Stimulated activated CD8-positive, alpha-beta memory T cell treated with anti-CD3 and anti-CD28 coated beads, Interleukin-2, amount 100 ng/mL, for 48 hours (primary cell): Measurements from ENCODE around the gene HES5.

ENCODE experiments used
- DNase-seq, 2 donors: peaks; one replicate each; pipeline ENCODE4 v3.0.0-alpha.2; 2020; ENCODE audit warnings: low read depth in 2 of 2

The HES5 gene

DNA sequence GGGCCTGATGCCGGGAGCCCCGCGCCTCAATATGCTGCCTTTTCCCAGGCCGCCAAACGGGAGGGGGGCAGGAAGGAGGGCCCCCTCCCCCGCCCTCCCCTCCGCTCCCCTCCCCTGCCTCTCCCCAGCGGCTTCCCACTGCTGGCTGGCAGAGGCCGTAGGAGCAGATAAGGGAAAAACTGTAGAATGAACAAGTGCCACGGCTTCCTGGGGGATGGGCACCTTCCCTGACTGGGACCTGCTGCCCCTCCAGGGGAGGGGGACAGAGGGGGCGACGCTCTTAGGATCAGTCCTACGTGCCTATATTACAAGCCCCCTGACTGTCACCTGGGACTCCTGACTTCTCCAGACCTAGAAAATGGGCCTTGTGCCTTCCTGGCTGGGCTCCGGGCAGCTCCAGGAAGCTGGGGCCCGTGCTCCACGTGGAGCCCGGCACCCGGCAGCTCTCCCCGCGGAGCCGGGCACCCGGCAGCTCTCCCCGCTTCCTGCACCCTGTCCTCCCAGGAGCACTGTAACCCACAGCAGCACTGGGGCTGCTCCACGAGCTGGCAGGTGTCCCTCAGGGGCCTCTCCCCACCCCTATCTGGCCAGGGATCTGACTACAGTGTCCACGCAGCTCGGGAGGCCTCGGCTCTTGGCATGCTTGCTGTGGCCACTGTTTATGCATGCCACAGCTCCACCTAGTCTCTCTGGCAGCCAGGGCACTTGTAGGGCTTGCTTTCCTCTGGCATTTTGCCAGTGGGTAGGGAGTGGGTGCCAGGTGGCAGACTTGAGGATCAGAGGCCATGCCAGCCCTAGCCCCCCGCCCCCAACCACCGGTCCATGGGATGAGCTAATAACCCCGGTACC, 674 bp upstream of the HES5 start:
- DNase-seq = no peak

DNA sequence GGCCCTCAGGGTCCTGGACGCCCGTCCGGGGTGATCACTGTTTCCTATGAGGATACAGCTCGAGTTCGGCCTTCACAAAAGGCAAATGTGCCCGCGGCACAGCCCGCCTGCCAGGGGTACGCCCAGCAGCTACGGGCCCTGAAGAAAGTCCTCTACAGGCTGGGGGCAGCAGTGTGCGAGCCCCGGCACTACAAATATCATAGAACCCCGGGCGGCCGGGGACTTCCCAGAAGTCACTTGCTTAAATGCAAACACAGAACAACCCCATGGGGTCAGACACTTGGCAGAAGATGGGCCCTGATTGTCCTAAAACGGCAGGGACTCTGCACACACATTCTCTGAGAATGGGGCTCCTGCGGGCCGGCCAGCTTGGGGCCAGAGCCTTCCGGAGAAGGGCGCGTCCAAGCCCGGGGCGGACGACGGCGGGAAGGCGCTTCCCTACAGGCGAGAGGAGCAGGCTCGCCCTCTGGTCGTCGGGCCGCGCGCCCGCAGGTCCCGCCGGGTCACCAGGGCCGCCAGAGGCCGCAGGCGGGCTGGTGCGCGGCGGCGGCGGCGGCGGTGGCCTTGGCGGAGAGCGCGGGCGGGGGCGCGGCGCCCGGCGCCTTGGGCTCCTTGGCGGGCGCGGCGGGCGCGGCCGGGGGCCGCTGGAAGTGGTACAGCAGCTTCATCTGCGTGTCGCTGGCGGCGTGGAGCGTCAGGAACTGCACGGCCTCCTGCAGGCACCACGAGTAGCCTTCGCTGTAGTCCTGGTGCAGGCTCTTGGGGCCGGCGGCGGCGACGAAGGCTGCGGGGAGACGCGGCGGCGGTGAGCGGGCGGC, 888 bp downstream of the HES5 start:
- no peak for DNase-seq

- DNase-seq = no peak
Observed at GRCh38 chr1:2528611-2528965, 1.5 kb downstream of the HES5 start.

DNA sequence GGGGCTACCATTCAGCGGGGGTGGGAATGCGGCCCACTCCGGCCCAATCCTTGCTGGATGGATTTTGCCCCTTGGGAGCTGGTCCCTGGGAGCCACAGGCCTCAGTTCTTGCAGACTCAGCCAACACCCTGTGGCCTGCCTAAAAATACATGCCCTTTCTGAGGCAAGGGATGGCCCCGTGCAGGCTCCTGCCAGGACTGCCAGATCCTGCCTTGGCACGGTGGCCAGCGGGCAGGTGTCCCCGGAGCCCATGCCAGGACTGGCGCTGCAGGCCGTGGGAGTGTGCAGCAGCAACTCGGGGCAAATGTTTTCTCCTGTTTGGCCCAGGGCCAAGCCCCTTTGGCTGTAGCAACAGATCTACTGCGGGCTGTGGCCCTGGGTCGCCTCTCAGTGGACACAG, 2.0 kb downstream of the HES5 start:
- no peak for DNase-seq

GRCh38 chr1:2527556-2527860, 2.6 kb downstream of the HES5 start:
- no peak for DNase-seq

- DNase-seq = peak in 1 of 2 donors; percentile 61
Observed at GRCh38 chr1:2526824-2527555, 3.1 kb downstream of the HES5 start.

DNA sequence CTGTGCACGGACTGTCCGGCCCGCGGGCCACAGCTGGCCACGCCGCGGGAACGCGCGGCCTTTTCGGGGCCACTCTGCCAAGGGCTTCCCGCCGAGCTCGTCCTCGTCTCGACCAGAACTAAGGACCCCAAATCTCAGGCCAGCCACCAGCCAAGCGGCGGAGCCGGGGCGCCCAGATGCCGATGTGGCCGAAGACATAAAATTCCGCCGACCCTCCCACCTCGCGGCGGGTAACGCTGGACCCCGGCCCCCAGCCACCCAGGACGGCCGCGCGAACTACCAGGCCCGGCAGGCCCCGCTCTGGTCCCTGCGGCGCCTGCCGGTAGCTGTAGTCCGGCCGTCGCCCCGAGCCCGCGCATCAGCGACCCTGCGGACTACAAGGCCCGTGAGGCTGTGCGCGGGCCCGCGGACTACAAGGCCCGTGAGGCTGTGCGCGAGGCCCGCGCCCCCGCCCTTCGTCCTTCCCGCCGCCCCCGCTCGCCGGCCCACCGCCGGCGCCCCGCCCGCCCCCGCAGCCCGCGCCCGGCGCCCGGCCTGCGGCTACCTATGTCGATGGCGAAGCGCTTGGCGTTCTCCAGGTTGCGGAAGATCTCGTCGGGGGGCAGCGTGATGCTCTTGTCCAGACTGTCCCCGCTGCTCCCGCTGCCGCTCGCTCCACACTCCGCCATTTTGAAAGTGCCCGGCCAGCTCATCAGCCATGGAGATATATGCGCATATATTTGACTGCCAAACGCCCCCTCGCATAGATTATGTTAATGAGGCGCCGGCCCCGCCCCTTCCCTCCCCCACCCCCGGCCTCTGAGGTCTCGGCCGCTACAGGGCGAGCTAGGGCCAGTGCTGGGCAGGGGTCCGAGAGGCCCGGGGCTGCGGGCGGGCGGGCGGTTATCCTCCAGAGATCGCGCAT, 3.9 kb downstream of the HES5 start, which contains the start of gene PANK4:
Gene PANK4 (minus strand): TSS at position 677 of the 904 bp plus-strand sequence. CDS start 9 bp downstream, at position 668.
- DNase-seq = peak; percentile 79 to 91

DNA sequence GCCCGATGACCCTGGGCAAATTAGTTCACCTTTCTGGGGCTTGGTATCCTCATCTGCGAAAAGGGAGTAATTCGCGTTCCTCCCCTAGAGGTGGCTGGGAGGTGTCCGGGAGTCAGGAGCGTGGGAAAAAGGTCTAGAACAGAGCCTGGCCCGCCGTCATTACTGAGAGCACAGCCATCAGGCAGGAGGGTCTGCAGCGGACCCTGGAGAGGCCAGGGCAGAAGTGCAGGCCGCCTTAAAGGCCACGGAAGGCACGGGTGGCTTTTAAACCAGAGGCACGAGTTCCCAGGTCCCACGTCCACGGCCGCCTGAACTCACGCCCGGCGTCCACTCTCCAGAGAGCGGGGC, 4.5 kb downstream of the HES5 start:
- DNase-seq = no peak

- DNase-seq = peak in 1 of 2 donors; percentile 35
Observed at GRCh38 chr1:2523891-2524609, 6.0 kb downstream of the HES5 start.

DNA sequence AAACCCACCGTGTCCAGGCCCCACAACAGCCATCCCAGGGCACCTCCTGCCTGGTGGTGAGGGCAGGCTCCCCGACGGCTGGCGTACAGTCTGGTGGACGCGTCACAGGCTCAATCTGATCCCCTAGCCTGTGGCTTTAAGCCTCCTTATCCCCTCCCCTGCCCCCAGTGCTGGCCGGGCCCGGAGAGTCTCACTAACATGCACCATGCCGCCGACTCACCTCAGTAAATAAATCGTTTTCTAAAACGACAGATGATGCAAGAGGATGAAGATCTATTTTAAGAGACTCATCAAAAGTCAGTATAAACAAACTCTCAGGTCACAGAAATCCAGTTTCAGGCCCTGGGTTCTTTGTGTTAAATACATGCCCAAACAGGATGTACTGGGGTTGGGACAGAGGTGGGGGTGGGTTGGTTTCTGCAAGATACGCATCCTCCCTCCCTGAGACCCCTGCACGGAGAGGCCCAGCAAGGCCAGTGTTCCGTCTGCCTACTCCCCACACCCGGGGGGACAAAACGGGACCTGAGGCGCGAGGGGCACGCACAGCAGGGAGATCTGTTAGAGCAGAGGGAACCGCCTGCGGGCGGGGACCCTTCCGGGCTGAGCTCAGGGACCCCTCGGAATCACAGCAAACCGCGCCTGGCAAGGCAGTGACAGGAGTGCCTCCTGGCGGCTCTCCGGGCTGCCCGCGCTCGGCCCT, 6.7 kb downstream of the HES5 start:
- DNase-seq = peak in 1 of 2 donors; percentile 29

DNA sequence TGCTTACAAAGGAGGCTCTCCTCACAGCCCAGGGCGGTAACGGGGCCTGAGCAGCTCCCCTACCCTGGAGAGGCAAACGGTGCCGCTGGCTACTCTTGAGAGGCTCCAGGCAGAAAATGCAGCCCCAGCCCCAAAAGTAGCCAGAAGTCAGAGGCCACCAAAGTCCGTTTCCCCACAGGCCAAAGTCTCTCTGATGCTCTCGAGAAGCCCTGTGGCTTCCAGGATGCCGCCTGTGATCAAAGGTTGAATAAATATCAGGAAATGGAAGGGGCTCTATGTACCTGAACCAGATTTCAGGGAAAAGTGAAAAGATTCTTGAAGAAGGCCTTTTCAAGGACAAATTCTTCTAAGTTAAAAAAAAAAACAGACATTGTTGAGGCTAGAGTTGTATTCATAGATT, 7.8 kb downstream of the HES5 start:
- no peak for DNase-seq

DNA sequence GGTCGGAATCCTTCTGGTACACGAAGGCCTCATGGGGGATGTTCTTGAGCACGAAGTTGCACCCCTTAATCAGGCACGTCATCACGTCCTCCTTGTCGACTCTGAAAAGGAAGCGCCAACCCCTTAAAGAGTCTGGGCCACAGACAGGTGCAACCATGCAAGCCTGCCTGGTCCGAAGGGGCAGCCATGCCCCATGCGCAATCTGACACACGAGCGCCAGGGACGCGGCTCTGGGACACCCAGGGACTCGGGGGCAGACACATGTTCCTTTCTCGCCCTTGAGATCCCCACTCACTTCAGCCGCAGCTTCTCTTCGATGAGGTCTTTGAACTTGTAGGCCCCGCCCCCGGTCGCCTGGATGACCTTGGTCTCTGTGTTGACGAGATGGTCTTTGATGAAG, 9.3 kb downstream of the HES5 start:
- DNase-seq = no peak

DNA sequence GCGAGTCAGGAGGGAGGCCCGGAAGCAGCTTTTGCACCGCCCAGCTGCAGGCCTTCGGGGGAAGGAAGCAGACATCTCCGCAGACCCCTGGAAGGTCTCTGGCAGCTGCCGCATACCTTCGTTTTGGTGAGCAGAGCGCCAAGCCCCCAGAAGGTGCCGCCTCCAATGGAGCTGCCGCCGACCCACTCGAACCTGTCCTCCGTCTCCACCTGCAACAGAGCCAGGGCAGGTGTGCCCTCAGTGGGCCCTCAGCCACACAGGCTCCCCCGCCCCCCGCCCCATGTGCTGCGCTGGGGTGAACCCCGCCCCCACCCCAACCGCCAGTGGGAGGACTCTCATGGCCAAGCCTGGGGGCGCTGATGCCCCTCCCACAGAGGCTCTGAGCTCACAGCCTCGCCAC, 9.9 kb downstream of the HES5 start:
- DNase-seq = no peak

- no peak for DNase-seq
Observed at GRCh38 chr1:2519729-2520128, 10.3 kb downstream of the HES5 start.

- DNase-seq = no peak
Observed at GRCh38 chr1:2519029-2519685, 10.9 kb downstream of the HES5 start.

DNA sequence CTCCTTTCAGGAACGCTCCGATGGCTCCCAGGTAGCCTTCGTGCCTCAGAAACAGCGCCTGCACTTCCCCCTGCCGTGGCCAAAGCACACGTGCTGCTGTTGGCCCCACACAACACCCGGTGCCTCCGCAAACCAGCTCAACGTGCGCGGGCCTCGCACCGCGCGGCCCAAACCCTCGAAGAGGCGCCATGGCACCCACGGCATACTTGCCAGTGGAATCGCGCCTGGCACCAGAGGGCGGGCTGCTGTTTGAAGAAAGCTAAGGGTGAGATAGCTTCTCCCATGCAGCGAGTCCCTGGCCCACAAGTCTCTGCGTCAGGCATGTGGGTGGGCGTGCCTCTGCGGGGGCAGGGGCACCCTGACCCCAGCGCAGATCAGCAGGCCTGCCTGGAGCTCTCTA, 11.5 kb downstream of the HES5 start:
- DNase-seq = no peak

DNA sequence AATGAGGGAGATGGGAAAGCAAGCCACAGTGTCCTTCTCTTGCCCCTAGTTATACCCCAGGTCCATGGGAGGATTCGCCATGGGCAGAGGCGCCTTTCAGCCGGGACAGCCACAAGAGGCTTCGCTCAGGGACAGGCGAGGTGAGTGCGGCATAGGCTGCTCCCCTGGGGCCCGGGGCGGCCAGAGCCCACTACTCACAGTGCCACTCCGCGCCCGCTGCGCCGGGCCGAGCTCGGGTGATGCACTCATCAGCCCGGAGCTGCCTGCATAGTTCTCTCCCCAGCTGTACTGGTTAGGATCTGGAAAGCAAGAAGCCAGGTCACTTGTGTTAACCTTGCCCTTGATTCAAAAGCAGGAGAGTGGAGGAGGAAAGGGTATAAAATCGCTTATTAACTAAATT, 12.1 kb downstream of the HES5 start:
- DNase-seq = no peak

DNA sequence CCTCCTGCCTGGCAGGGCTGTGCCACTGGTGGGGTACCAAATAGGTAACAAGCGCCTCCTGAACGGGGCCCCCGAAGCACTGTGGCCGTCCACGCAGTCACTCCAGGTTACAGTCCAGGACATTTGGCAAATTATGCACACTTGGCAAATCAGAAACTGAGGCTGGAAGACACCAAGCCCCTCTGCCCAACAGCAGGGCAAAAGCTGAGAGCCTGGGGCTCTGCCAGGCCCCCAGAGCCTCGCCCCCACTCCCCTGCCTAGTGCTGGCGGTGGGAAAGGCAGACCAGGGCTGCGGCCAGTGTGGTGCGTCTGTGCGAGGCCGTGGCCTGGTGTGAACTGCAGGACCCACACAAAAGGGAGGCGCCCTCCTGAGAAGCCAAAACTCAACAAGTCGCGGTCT, 13.1 kb downstream of the HES5 start:
- DNase-seq = no peak

- DNase-seq = no peak
Observed at GRCh38 chr1:2516124-2516523, 13.9 kb downstream of the HES5 start.

GRCh38 chr1:2515763-2516080, 14.3 kb downstream of the HES5 start:
- DNase-seq = no peak
